Left forelimb (tissue), 1 donor: ENCODE data around the gene PCK1.
A peak's percentile ranks its signal among the peaks of the same experiment; 100 is the strongest.

ENCODE experiments used
- DNase-seq: peaks from one replicate; pipeline ENCODE4 v3.0.0-alpha.2; 2018; ENCODE audit warnings: low spot score

The PCK1 gene

GRCh38 chr20:57536771-57537724 lies 23.9 kb upstream of the PCK1 start:
- no peak for DNase-seq

GRCh38 chr20:57537822-57538221 lies 23.1 kb upstream of the PCK1 start:
- no peak for DNase-seq

DNA sequence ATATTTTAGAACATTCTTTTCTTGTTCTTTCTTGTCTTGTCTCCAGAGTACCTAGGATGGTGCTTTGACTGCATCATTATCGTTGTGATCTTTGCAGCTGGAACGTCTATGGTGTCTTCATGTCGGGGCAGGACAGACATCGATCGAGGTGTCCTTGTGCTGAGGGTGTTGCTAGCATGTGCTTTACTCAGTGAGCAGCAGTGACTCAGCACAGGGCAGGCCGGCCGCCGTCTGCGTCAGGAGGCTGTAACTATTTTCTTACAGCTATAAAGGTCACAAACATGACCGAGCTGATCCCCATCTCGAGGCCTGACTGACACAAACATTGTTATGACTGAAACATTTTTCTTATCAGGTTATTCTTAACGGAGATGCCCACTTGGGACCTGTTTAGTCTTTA lies 21.0 kb upstream of the PCK1 start:
- no peak for DNase-seq

- no peak for DNase-seq
Measured at GRCh38 chr20:57540890-57541580, 19.9 kb upstream of the PCK1 start.

GRCh38 chr20:57543754-57544153 lies 17.2 kb upstream of the PCK1 start:
- DNase-seq, result no peak

DNA sequence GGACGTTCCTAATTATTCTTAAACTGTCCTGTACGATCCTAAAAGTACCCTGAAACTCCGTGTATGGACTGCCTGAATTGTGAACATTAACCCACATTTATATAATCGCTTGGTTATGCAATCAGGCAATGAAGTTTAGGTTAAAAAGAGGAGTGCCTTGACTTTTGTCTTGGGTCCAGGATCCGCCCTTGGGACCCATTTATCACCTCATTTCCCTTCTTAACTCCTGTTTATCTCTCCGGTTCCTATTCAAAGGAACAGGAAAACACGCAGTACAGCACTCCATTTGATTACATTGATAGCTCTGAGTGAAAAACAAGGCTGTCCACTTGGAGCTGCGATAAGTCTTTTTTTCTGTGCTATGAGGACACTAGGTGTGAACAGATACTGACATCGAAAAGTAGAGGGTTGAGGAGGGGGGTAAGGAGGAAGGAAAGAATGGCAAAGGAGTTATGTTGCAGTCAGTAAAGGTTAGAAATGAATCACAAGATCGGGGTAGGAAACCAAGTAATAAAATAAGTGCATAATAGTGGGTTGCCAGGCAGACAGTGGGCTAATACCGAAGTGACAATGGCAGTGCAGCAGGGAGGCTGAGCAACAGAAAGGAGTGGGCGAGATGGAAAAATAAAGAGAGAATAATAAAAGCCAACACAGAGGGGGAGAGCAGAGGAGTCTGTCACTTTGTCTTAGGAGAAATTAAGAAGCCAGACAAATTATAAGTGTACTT lies 15.9 kb upstream of the PCK1 start:
- DNase-seq, result no peak

GRCh38 chr20:57545927-57546662 lies 14.8 kb upstream of the PCK1 start:
- no peak for DNase-seq

DNA sequence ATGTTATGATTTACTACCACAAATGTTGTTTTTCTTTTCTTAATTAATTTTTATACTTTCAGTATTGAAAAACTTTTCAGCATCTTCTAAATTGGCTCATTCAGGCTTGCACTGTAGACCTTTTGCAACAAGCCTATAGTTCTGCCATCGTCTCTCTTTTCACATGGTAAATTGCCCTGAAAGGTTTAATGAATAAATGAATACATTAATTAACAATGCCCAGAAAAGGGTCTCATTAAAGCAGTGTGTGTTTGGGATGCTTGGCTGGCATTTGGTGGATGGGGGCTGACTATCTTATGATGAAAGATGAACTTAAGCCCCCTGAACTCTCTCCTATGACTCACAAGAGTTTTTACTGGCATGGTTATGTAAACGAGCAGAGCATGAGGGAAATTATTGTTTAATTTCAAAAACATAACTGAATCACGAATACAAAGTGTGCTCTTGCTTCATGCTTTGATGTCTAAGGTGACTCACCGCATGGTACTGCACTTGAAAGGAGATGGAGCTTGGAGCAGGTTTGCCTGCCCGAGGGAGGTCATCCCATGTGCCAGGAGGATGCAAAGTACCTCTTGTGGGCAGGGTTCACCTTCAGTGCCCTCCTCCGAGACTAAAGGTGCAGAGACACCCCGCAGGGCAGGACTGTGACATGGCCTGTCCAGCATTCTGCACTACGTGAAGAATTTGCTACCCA lies 13.8 kb upstream of the PCK1 start:
- DNase-seq, result no peak

DNA sequence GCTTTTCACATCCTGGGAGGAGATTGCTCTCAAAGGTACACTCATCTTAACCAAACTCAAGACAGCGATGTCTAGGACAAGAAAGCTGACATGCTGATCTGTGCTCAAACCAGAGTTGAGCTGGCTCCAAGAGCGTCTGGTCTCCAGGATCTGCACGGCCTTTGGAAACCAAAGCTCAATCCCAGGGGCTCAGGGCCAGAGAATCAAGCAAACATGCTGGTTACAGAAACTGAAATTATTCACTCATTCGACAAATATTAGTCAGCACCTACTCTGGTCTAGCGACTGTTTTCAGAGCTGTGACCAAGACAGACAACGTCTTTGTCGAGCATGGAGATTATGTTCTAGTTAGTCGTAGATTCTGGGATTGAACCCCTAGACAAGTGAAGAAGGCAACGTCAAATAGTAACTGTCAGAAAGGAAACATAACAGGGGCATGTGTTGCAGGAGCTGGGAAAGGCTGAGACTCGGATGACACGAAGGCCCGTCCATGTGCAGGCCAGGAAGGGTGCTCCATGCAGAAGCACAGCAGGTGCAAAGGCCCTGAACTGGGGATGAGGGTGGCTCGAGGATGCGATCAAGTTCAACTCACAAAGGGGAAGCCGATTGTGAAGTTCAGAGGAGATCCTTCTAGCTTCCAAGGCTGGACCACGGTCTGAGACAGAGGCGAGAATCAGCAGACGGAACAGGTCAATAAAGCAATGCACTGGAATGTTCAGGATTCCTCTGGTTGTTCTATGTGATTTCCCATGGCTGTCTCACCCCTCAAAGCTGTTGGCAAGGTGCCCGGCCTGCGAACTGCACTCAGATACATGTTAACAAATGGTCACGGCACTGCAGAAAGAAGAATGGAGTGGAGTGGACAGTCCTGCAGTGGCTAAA lies 12.5 kb upstream of the PCK1 start:
- DNase-seq, result no peak

GRCh38 chr20:57552471-57552870 lies 8.4 kb upstream of the PCK1 start:
- no peak for DNase-seq

DNA sequence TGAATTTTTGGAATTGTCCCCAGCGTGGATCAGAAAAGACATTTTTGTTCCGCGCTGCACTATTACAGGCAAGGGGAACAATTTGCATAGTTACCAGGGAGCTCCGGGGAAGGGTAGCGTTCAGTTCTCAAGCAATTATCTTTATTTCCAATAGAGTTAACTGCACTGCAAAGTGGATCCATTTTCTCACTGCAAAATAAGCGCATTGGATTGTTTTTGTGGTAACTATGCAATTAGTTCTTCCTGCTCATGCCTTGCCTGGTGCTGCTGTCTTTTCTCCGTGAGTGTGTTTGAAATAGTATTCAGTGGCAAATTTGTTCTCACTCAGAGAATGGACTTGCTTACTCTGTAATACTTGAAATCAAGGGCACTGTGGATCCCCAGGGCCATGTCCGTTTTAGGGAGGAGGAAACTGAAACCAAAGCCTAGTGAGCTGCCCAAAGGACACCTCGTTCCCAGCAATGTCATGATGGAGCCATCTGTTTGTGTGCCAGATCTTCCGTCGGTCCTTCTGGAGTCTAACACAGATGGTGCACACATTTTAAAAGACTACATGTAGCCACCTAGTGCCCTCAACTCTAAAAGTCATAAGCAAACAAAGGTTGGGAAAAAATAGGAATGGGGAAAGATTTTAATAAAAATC lies 7.4 kb upstream of the PCK1 start:
- DNase-seq, result no peak

DNA sequence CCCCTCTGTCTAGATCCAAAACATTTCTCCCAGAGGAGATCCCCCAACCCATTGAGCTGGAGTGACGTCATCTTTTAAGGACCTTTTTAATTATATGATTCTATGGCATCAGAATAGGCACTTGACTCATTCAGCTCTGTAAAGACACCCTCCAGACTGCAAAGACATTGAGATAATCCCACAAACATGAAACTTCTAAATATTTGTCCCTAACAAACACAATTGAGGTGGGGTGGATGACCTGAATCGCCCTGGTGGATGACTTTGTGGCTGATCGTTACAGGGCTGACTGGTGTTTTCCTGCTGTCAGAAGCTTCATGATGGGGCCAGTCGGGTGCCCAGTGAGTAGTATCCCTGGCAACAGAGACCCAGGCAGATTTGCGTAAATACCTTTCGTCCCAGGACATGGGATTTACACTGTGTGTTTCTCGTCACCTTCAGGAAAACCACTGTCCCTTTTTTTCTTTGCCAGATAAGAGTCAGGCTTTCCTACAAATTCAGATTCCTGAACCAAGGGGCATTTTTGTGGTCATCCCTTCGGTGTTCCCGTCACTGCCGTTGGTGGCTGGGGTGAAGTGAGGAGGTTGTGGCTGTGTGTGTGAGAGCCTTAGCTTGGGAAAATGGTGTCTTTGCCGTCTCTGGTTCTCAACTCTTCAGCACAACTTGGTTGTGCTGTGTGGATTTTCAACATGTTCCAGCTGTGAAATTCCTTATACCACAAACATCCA lies 5.3 kb upstream of the PCK1 start:
- DNase-seq, result no peak

GRCh38 chr20:57556980-57557274 lies 4.0 kb upstream of the PCK1 start:
- DNase-seq, result peak; percentile 18

- no peak for DNase-seq
Measured at GRCh38 chr20:57557926-57558613, 2.8 kb upstream of the PCK1 start.

DNA sequence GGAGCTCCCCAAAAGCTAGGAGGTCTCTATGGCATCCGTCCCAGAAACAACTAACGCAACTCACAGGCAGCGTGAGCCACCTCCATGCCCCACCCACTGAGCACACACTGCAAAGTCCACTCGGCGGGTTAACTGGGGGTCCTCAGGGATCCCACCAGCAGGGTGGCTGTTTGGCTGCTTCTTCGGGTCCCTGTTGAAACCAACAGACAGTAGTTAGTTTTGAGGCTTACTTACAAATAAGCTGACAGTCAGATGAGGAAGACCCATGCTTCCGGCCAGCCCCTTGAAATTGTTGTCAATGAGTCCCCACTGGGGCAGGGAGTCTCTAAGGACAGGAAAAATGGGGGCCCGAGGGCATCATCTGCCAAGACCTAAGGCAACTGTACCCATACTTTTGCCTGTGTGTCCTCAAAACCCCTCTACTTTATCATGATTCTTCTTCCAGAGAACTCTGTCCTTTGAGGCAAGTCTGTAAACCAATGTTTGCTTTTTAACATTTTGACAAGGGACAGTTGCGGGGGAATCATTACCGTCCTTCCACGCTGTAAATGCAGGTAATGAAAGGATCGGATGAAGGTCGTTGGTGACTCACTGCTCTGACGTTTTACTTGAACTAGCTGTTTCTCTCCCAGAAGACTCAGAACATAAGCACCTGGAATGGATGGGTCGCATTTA lies 2.2 kb upstream of the PCK1 start:
- no peak for DNase-seq

DNA sequence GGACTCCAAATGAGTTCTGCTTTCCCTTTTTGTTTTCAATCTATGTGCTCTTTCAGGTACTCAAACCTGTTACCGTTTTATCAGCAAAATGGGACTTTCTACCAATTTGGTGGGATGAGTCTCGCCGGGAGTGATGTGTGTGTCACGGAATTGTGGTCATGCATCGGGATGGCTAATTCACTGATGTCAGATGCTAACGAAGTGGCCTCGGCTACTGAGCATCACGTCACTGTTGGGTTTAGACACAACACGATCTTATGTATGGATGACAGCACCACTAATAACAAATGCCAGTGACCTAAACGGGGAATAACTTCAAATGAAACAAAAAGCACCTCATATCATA lies 1.6 kb upstream of the PCK1 start:
- DNase-seq, result no peak

- no peak for DNase-seq
Measured at GRCh38 chr20:57559658-57560553, 1.0 kb upstream of the PCK1 start.
